GM12892 (cell line): ENCODE data around the gene PSKH1.

Experiments used
- POLR2AphosphoS5 ChIP-seq: IDR thresholded peaks from 2 replicates; pipeline ENCODE4 v1.6.1; 2011; ENCODE audit warnings: low read depth, low read length, control low read depth
- TAF1 ChIP-seq: IDR thresholded peaks from 2 replicates; pipeline ENCODE4 v1.6.1; 2011; ENCODE audit warnings: low read depth, mild to moderate bottlenecking, control low read depth, low read length, borderline replicate concordance

GRCh38 chr16:67940446-67941089 lies 47.5 kb downstream of the PSKH1 start:
- TF ChIP-seq TAF1, result no peak
- no peak for TF ChIP-seq POLR2AphosphoS5
